Activated naive CD8-positive, alpha-beta T cell treated with anti-CD3 and anti-CD28 coated beads, Interleukin-2, amount 50 U/mL, for 16 hours (primary cell): ENCODE results near the gene POLR2H.

Experiments
- DNase-seq: peaks from one replicate; pipeline ENCODE4 v3.0.0-alpha.2; 2020; ENCODE audit warnings: low read depth, low spot score

POLR2H gene

GRCh38 chr3:184361532-184361931 lies at the start of gene POLR2H, which contains the start of gene CLCN2:
Gene POLR2H (plus strand): TSS chr3:184361710. CDS start chr3:184363493, 1,783 bp downstream.
Gene CLCN2 (minus strand): TSS chr3:184361605. CDS start chr3:184361479, 126 bp downstream.
- no peak for DNase-seq

GRCh38 chr3:184314363-184314699 lies 47.2 kb upstream of the POLR2H start, which contains the start of gene EIF4G1:
Gene EIF4G1 (plus strand): TSS chr3:184314606. CDS start chr3:184315797, 1,191 bp downstream.
- peak; percentile 86 for DNase-seq

- peak; percentile 44 for DNase-seq
Observed at GRCh38 chr3:184314700-184315542, 46.6 kb upstream of the POLR2H start.

- DNase-seq, result no peak
Observed at GRCh38 chr3:184315543-184315867, 46.0 kb upstream of the POLR2H start.

GRCh38 chr3:184315871-184316661 lies 45.4 kb upstream of the POLR2H start:
- DNase-seq, result no peak

GRCh38 chr3:184316792-184317191 lies 44.7 kb upstream of the POLR2H start:
- no peak for DNase-seq

GRCh38 chr3:184317201-184317600 lies 44.3 kb upstream of the POLR2H start:
- no peak for DNase-seq

GRCh38 chr3:184320104-184320445 lies 41.4 kb upstream of the POLR2H start:
- DNase-seq, result peak; percentile 11

GRCh38 chr3:184321666-184322065 lies 39.8 kb upstream of the POLR2H start:
- no peak for DNase-seq

GRCh38 chr3:184322731-184323487 lies 38.6 kb upstream of the POLR2H start:
- no peak for DNase-seq

- DNase-seq, result no peak
Observed at GRCh38 chr3:184323696-184324095, 37.8 kb upstream of the POLR2H start.

- DNase-seq, result no peak
Observed at GRCh38 chr3:184325269-184325668, 36.2 kb upstream of the POLR2H start.

- DNase-seq, result no peak
Observed at GRCh38 chr3:184325715-184326369, 35.7 kb upstream of the POLR2H start.

GRCh38 chr3:184327171-184327570 lies 34.3 kb upstream of the POLR2H start:
- DNase-seq, result no peak

- DNase-seq, result no peak
Observed at GRCh38 chr3:184328516-184328915, 33.0 kb upstream of the POLR2H start.

GRCh38 chr3:184332370-184333090 lies 29.0 kb upstream of the POLR2H start:
- no peak for DNase-seq

GRCh38 chr3:184333190-184333589 lies 28.3 kb upstream of the POLR2H start:
- no peak for DNase-seq

- DNase-seq, result no peak
Observed at GRCh38 chr3:184333700-184334099, 27.8 kb upstream of the POLR2H start.

GRCh38 chr3:184334470-184335158 lies 26.9 kb upstream of the POLR2H start:
- DNase-seq, result peak; percentile 3

- DNase-seq, result no peak
Observed at GRCh38 chr3:184335291-184335660, 26.2 kb upstream of the POLR2H start.
